Measurements from ENCODE around the gene WDR18.

- TF ChIP-seq EZH2 (IDR thresholded peaks at IDR 0.05) (no peak), POLR2AphosphoS5 (IDR thresholded peaks at IDR 0.05; ENCODE audit: borderline replicate concordance, low read depth, low read length) (peak; percentile 73; the same call in 1 of the 2 replicates)
Measured at GRCh38 chr19:1039646-1040475, 55.7 kb downstream of the WDR18 start, which contains the start of gene ABCA7.

Measured in SK-N-MC (cell line).